IMR-90 (cell line): ENCODE results near the gene ASF1A. TPM values are rescaled to one million over a fixed set of nuclear protein-coding genes. Genes with fewer than 3 reads are reported as not detected.

Experiments
- ATAC-seq: fragments of 200-7000 bp; cut with Tn5 transposase; 2 replicates; pipeline ENCODE4 v1.9.1; 2020; ENCODE audit warnings: low read depth, mild to moderate bottlenecking, moderate library complexity
- BruUV-seq: library from RNA; stranded (reverse); fragments of 400-500 nt; replicated peaks from 2 replicates; lab custom pipeline; 2021; lab: Mats Ljungman, UMichigan
- CTCF ChIA-PET: fragments of 300-600 bp; formaldehyde crosslinking; extraction: SDS; loops from one replicate; lab custom pipeline; 2021; ENCODE audit warnings: antibody characterized with exemption; lab: Yijun Ruan, JAX
- POLR2A ChIA-PET: fragments of 300-600 bp; sonication (Branson Sonifier 250); formaldehyde crosslinking; loops from one replicate; lab custom pipeline; 2022; ENCODE audit warnings: antibody characterized with exemption; ENCODE audit not compliant: unreplicated experiment; lab: Charles Lee
- DNase-seq: peaks from one replicate; pipeline ENCODE4 v3.0.0; 2013
- H2AFZ ChIP-seq: replicated peaks from 2 replicates; pipeline ENCODE3; 2013; ENCODE audit warnings: low read length, mild to moderate bottlenecking; ENCODE audit not compliant: poor library complexity
- H2AK5ac ChIP-seq: 2 replicates; pipeline ENCODE4 v1.6.1; 2013; ENCODE audit warnings: low read depth, low read length, inconsistent platforms
- H2AK9ac ChIP-seq: replicated peaks from 2 replicates; pipeline ENCODE3; 2013; ENCODE audit warnings: mild to moderate bottlenecking, low read depth, low read length, moderate library complexity; ENCODE audit not compliant: poor library complexity
- H2BK120ac ChIP-seq: 2 replicates; pipeline ENCODE4 v1.6.1; 2013; ENCODE audit warnings: low read depth, low read length, inconsistent platforms
- H2BK15ac ChIP-seq: 3 replicates; pipeline ENCODE4 v1.6.1; 2013; ENCODE audit warnings: low read depth, low read length, inconsistent platforms
- H2BK20ac ChIP-seq: 2 replicates; pipeline ENCODE4 v1.6.1; 2013; ENCODE audit warnings: low read depth, mild to moderate bottlenecking, inconsistent platforms, low read length, moderate library complexity
- H2BK5ac ChIP-seq: 2 replicates; pipeline ENCODE4 v1.6.1; 2013; ENCODE audit warnings: mild to moderate bottlenecking, low read depth, low read length, inconsistent platforms; ENCODE audit not compliant: poor library complexity, severe bottlenecking
- H3K14ac ChIP-seq: replicated peaks from 2 replicates; pipeline ENCODE4 v1.6.1; 2013; ENCODE audit warnings: low read depth, low read length, inconsistent platforms
- H3K18ac ChIP-seq: 2 replicates; pipeline ENCODE4 v1.6.1; 2013; ENCODE audit warnings: low read depth, low read length, control low read depth
- H3K23ac ChIP-seq: 2 replicates; pipeline ENCODE4 v1.6.1; 2013; ENCODE audit warnings: low read depth, low read length, inconsistent platforms
- H3K27ac ChIP-seq: 2 replicates; pipeline ENCODE4 v1.5.1; 2013; ENCODE audit warnings: mild to moderate bottlenecking, control low read depth, low read length; ENCODE audit not compliant: insufficient read depth
- H3K27me3 ChIP-seq: 2 replicates; pipeline ENCODE4 v1.6.1; 2013; ENCODE audit warnings: low read length; ENCODE audit not compliant: control insufficient read depth, insufficient read depth
- H3K36me3 ChIP-seq: 2 replicates; pipeline ENCODE4 v1.6.1; 2013; ENCODE audit warnings: low read length, mixed read lengths; ENCODE audit not compliant: control insufficient read depth, insufficient read depth
- H3K4ac ChIP-seq: 2 replicates; pipeline ENCODE4 v1.6.1; 2013; ENCODE audit warnings: low read depth, low read length, inconsistent platforms
- H3K4me1 ChIP-seq: 2 replicates; pipeline ENCODE4 v1.6.1; 2013; ENCODE audit warnings: low read length, mixed read lengths; ENCODE audit not compliant: control insufficient read depth, insufficient read depth
- H3K4me2 ChIP-seq: 2 replicates; pipeline ENCODE4 v1.6.1; 2013; ENCODE audit warnings: low read depth, mild to moderate bottlenecking, control low read depth, low read length, moderate library complexity
- H3K4me3 ChIP-seq: 2 replicates; pipeline ENCODE4 v1.5.1; 2013; ENCODE audit warnings: low read depth, mild to moderate bottlenecking, control low read depth, low read length, moderate library complexity; ENCODE audit not compliant: insufficient read depth
- H3K56ac ChIP-seq: 2 replicates; pipeline ENCODE4 v1.6.1; 2013; ENCODE audit warnings: low read length, inconsistent platforms; ENCODE audit not compliant: insufficient read depth; ENCODE audit errors: extremely low read depth
- H3K79me1 ChIP-seq, 2 experiments: 2 replicates each; pipeline ENCODE4 v1.6.1; 2013; ENCODE audit warnings: low read length in 2 of 2, inconsistent platforms in 1 of 2, low read depth in 1 of 2
- H3K9ac ChIP-seq: 2 replicates; pipeline ENCODE4 v1.6.1; 2013; ENCODE audit warnings: low read depth, low read length, control low read depth
- H3K9me1 ChIP-seq: 2 replicates; pipeline ENCODE4 v1.6.1; 2013; ENCODE audit warnings: low read length, inconsistent platforms; ENCODE audit not compliant: insufficient read depth
- H3K9me3 ChIP-seq: 2 replicates; pipeline ENCODE4 v1.6.1; 2013; ENCODE audit warnings: low read length; ENCODE audit not compliant: control insufficient read depth, insufficient read depth
- H4K20me1 ChIP-seq: 2 replicates; pipeline ENCODE4 v1.6.1; 2013; ENCODE audit warnings: low read length, inconsistent platforms; ENCODE audit not compliant: insufficient read depth
- H4K5ac ChIP-seq: 2 replicates; pipeline ENCODE4 v1.6.1; 2013; ENCODE audit warnings: mild to moderate bottlenecking, low read depth, low read length, control low read depth
- H4K8ac ChIP-seq, 2 experiments: 2 replicates each; pipeline ENCODE4 v1.6.1; 2013; ENCODE audit warnings: low read depth in 2 of 2, low read length in 2 of 2, control low read depth in 1 of 2, inconsistent platforms in 1 of 2
- H4K91ac ChIP-seq: 2 replicates; pipeline ENCODE4 v1.6.1; 2013; ENCODE audit warnings: low read depth, low read length, inconsistent platforms; ENCODE audit not compliant: insufficient read depth
- CHD1 ChIP-seq: IDR thresholded peaks from 2 replicates; pipeline ENCODE4 v1.6.1; 2012; ENCODE audit warnings: low read depth, low read length, improper control_type of control experiment
- dilution Hi-C: fragments of 300-500 bp; cut with HindIII; formaldehyde crosslinking; loops from one replicate; pipeline ENCODE4 v1.14.3; 2018; ENCODE audit warnings: low sequenced_read_pairs; ENCODE audit not compliant: unreplicated experiment
- in situ Hi-C: fragments of 300-500 bp; cut with MboI; formaldehyde crosslinking; loops from 3 replicates; pipeline ENCODE4 v1.14.3; 2019; ENCODE audit warnings: low sequenced_read_pairs, inconsistent platforms, mixed read lengths
- intact Hi-C: fragments of 100-400 bp; cut with micrococcal nuclease; formaldehyde crosslinking; loops from 2 replicates; pipeline ENCODE4 v1.10.0; 2022
- polyA plus RNA-seq, 3 experiments: library from polyadenylated mRNA; depleted of rRNA; stranded (reverse); fragments of >200 nt; gene quantifications; 2 replicates each; pipeline ENCODE4 v1.2.3, GENCODE V29; 2012; ENCODE audit warnings: low replicate concordance in 1 of 3
- total RNA-seq: library from RNA; depleted of rRNA; stranded (reverse); fragments of >200 nt; gene quantifications from 2 replicates; pipeline ENCODE4 v1.2.3, GENCODE V29; 2012

Gene ASF1A
- total and polyA plus RNA-seq, 2 of the 4 experiments (the other 2 are of a cell fraction) = 10.1 to 11.1 TPM

DNA sequence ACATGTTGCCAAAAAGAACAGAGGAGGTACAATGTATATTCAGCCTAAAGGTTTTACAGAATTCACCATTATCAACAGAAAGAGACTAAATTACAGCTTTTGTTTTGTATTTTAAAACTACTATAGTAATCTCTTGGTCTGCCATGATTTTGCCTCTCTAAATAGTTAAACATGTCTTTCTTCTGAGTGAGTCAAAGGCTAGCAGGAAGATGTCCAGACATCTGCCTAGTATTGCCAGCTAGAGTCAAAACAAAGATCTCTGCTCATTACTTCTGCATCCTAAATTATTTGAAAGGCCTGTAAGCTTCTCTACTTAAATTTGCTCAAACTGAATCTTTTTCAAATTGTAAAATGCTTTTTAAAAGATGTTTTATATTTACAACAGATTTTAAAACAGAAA is 8.8 kb downstream of the ASF1A start:
- H3K23ac ChIP-seq = no peak overlapping the region
- peaks cover 42 to 46% of the 10 kb centered on the region in 2 experiments for H3K79me1 ChIP-seq
- no peak overlapping the region; the same call in 1 of the 2 replicates for H3K27ac ChIP-seq
- no peaks in the 10 kb centered on the region for H3K27me3 ChIP-seq
- H2BK120ac ChIP-seq = no peak overlapping the region
- H3K4me2 ChIP-seq = peak overlapping the region; percentile 14; the same call in 1 of the 2 replicates
- ChIA-PET POLR2A (no interaction called here), CTCF (no interaction called here)
- H3K4me1 ChIP-seq = peaks cover 2% of the 10 kb centered on the region; the same call in 1 of the 2 replicates
- no peak overlapping the region for H4K5ac ChIP-seq
- intact Hi-C loops = no loop called here
- H3K9me3 ChIP-seq = no peaks in the 10 kb centered on the region
- peak; percentile 80 for ATAC-seq
- H2AK9ac ChIP-seq = no peak overlapping the region
- dilution Hi-C loops = no loop called here
- H4K8ac ChIP-seq = no peak overlapping the region
- H2BK20ac ChIP-seq = no peak overlapping the region
- no peak overlapping the region for H3K4ac ChIP-seq
- no peak overlapping the region for H3K56ac ChIP-seq
- H4K91ac ChIP-seq = no peak overlapping the region
- BruUV-seq = no TSS peak
- peak; percentile 36 for DNase-seq
- no peak overlapping the region for H2AFZ ChIP-seq
- no peak for TF ChIP-seq CHD1
- peaks cover 9% of the 10 kb centered on the region for H3K36me3 ChIP-seq
- in situ Hi-C loops = no loop called here
- H4K20me1 ChIP-seq = no peaks in the 10 kb centered on the region
- H2BK15ac ChIP-seq = no peak overlapping the region
- H2AK5ac ChIP-seq = no peak overlapping the region
- peak overlapping the region; percentile 84 for H2BK5ac ChIP-seq
- H3K9me1 ChIP-seq = peaks cover 8% of the 10 kb centered on the region; the same call in 1 of the 2 replicates
- no peak overlapping the region for H3K18ac ChIP-seq
- no peak overlapping the region for H3K9ac ChIP-seq
- no peak overlapping the region for H3K14ac ChIP-seq
- H3K4me3 ChIP-seq = no peak overlapping the region
